Astrocyte (in vitro differentiated cells and primary cell): ENCODE measurements around the gene MIS12.

Source experiments
- CTCF ChIP-seq: IDR thresholded peaks from 2 replicates; pipeline ENCODE4 v1.5.1; 2011; ENCODE audit warnings: low read depth, mild to moderate bottlenecking, inconsistent platforms, low read length, moderate library complexity; ENCODE audit not compliant: insufficient read depth
- EZH2 ChIP-seq: IDR thresholded peaks from 2 replicates; pipeline ENCODE4 v1.6.1; 2012; ENCODE audit warnings: mild to moderate bottlenecking, low read length, inconsistent platforms; ENCODE audit not compliant: insufficient read depth

- TF ChIP-seq CTCF (no peak), EZH2 (no peak)
Observed at GRCh38 chr17:5467416-5467815, 18.9 kb upstream of the MIS12 start.
